Measurements from ENCODE around the gene SPARCL1. TPM values are rescaled to one million over a fixed set of nuclear protein-coding genes. Genes with fewer than 3 reads are reported as not detected.
A peak's percentile ranks its signal among the peaks of the same experiment; 100 is the strongest.

The SPARCL1 gene
- total and polyA plus RNA-seq, 3 donors from 2014 or later: 110 to 138 (median 124) TPM

DNA sequence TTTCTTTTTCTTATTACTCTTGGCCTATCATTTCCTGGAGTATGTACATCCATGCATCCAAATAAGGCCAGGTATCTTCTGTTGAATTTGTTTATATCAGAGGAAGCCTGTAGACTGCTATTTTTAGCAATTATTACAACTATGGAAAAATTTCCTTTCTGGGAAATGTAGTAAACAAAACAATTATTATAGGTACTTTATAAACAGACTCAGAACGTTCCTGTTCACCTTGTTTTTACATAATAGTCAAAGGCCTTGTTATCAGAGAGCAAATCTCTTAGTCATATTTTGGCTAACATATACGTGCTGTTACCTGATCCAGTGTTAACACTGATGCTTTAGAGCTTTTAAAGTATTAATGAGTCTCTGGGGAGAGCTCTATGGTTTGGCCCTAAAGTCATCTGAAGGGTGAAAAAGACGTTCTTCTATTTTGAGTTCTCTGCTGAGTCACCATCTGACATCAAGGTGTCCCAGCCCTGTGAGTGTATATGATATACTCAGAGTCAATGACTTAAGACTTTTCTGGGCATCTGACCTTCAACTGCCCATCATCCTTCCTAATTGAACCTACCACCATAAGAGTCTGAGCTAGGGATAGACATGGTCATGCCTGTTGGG is 7.3 kb downstream of the SPARCL1 start:
- H3K9me3 ChIP-seq: no peaks in the 10 kb centered on the region
- H3K4me3 ChIP-seq: no peak overlapping the region
- WGBS, 2 donors: 40% methylated on average over 3 of the region's 3 CpGs
- no peaks in the 10 kb centered on the region for H3K36me3 ChIP-seq (ENCODE audit: low read depth, missing control alignments)
- H3K4me1 ChIP-seq: peaks cover 15% of the 10 kb centered on the region
- no peak for TF ChIP-seq POLR2A (IDR thresholded peaks at IDR 0.05)
- no peak for TF ChIP-seq CTCF (IDR thresholded peaks at IDR 0.05)
- no peak for DNase-seq
- H3K27me3 ChIP-seq: no peaks in the 10 kb centered on the region
- H3K27ac ChIP-seq: peak overlapping the region; percentile 80 to 84
- intact Hi-C loops (cut with DNase I; ENCODE audit: low total_unique reads): no loop called here

- WGBS, 2 donors: 63 to 74% methylated on average over 1 of the region's 1 CpG
- Histone ChIP-seq H3K4me1 (peaks cover 15% of the 10 kb centered on the region), H3K9me3 (no peaks in the 10 kb centered on the region), H3K27me3 (no peaks in the 10 kb centered on the region), H3K4me3 (no peak overlapping the region), H3K36me3 (ENCODE audit: low read depth, missing control alignments) (no peaks in the 10 kb centered on the region), H3K27ac (peak overlapping the region; percentile 80 to 84)
- intact Hi-C loops (cut with DNase I; ENCODE audit: low total_unique reads): no loop called here
- DNase-seq: no peak
- TF ChIP-seq CTCF (IDR thresholded peaks at IDR 0.05) (no peak), POLR2A (IDR thresholded peaks at IDR 0.05) (no peak)
These were observed 7.9 kb downstream of the SPARCL1 start for GRCh38 chr4:87521319-87521718.

DNA sequence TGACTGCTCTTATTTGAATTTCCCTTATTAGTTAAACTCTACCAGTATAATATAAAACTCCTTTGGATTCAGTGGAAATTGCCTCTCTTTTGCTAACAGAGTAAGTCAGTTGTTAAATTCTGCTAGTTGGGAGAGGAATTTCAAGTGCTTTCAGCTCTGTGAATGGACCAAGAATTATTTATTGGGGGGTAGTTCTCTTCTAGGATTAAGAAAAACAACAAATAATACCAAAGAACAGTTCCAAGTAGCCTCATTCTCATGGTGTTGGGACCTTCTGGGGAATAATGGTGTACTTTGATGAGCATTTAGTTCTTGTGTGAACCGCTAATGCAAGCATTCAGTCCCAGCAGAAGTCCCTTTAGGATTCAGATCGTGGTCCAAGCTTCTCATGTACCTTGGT is 11.6 kb downstream of the SPARCL1 start:
- 73 to 74% methylated on average over 2 of the region's 2 CpGs for WGBS, 2 donors
- TF ChIP-seq CTCF (IDR thresholded peaks at IDR 0.05): no peak
- Histone ChIP-seq H3K9me3 (no peaks in the 10 kb centered on the region), H3K27me3 (no peaks in the 10 kb centered on the region), H3K4me3 (no peak overlapping the region), H3K36me3 (ENCODE audit: low read depth, missing control alignments) (no peaks in the 10 kb centered on the region), H3K4me1 (peaks cover 7% of the 10 kb centered on the region), H3K27ac (no peak overlapping the region)
- intact Hi-C loops (cut with DNase I; ENCODE audit: low total_unique reads): no loop called here
- DNase-seq: no peak

DNA sequence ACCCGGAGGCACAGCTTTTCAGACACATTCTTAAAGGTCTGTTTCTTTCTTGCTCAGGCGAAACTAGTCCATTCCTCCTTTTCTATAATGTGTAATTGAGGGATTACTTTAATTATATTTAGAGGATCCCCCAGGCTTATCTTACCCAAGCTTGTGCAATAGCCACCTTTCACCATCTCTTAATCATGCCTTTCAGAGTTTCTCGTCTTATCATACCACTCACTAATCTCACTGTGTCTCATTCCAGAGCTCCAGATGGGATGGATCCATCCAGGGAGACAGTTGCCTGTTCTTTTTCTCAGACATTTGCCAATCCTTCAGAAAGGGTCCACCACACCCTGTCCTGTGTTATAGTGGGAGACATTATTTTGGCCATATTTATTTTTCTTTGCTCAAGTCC is 12.5 kb downstream of the SPARCL1 start:
- H3K4me3 ChIP-seq: no peak overlapping the region
- no peaks in the 10 kb centered on the region for H3K27me3 ChIP-seq
- no peaks in the 10 kb centered on the region for H3K36me3 ChIP-seq (ENCODE audit: low read depth, missing control alignments)
- no peak overlapping the region for H3K27ac ChIP-seq
- H3K9me3 ChIP-seq: no peaks in the 10 kb centered on the region
- H3K4me1 ChIP-seq: peaks cover 6% of the 10 kb centered on the region
- intact Hi-C loops (cut with DNase I; ENCODE audit: low total_unique reads): no loop called here
- WGBS, 2 donors: 86% methylated on average over 3 of the region's 3 CpGs
- no peak for DNase-seq
- TF ChIP-seq POLR2A (IDR thresholded peaks at IDR 0.05) (no peak), CTCF (IDR thresholded peaks at IDR 0.05) (no peak)

- Histone ChIP-seq H3K4me1 (no peaks in the 10 kb centered on the region), H3K36me3 (ENCODE audit: low read depth, missing control alignments) (no peaks in the 10 kb centered on the region), H3K27ac (no peak overlapping the region), H3K4me3 (no peak overlapping the region), H3K9me3 (no peaks in the 10 kb centered on the region), H3K27me3 (no peaks in the 10 kb centered on the region)
- TF ChIP-seq CTCF (IDR thresholded peaks at IDR 0.05) (no peak), POLR2A (IDR thresholded peaks at IDR 0.05) (no peak)
- intact Hi-C loops (cut with DNase I; ENCODE audit: low total_unique reads): no loop called here
- DNase-seq: no peak
- 47 to 59% methylated on average over 1 of the region's 1 CpG for WGBS, 2 donors
These were observed 16.8 kb downstream of the SPARCL1 start for GRCh38 chr4:87512400-87512799.
